Endodermal cell (in vitro differentiated cells): Measurements from ENCODE around the gene NPB. TPM values are rescaled to one million over a fixed set of nuclear protein-coding genes. Genes with fewer than 3 reads are reported as not detected.

Source experiments
- DNase-seq: peaks from one replicate; pipeline ENCODE4 v3.0.0-alpha.2; 2017
- H3K27ac ChIP-seq: 2 replicates; pipeline ENCODE4 v1.5.1; 2013; ENCODE audit warnings: mild to moderate bottlenecking, low read depth, low read length, moderate library complexity
- H3K27me3 ChIP-seq: 2 replicates; pipeline ENCODE4 v1.6.1; 2013; ENCODE audit warnings: mild to moderate bottlenecking, low read length, moderate library complexity; ENCODE audit not compliant: insufficient read depth, control insufficient read depth, poor library complexity, severe bottlenecking
- H3K36me3 ChIP-seq: 2 replicates; pipeline ENCODE4 v1.7.0; 2013; ENCODE audit warnings: mild to moderate bottlenecking, low read length, moderate library complexity; ENCODE audit not compliant: control insufficient read depth, insufficient read depth
- H3K4me1 ChIP-seq: one replicate; pipeline ENCODE4 v1.7.0; 2013; ENCODE audit warnings: low read length; ENCODE audit not compliant: control insufficient read depth, insufficient read depth
- H3K4me3 ChIP-seq: 2 replicates; pipeline ENCODE4 v1.5.1; 2013; ENCODE audit warnings: mild to moderate bottlenecking, low read length, moderate library complexity
- H3K9ac ChIP-seq: 2 replicates; pipeline ENCODE4 v1.6.1; 2013; ENCODE audit warnings: mild to moderate bottlenecking, low read length, moderate library complexity; ENCODE audit not compliant: poor library complexity, severe bottlenecking; ENCODE audit errors: extremely low read depth
- H3K9me3 ChIP-seq: 2 replicates; pipeline ENCODE4 v1.6.1; 2013; ENCODE audit warnings: mild to moderate bottlenecking, low read length, moderate library complexity; ENCODE audit not compliant: control insufficient read depth
- H3K27ac Mint-ChIP-seq: 2 replicates; pipeline ENCODE4 v1.8.0; 2020; ENCODE audit warnings: mixed read lengths
- H3K27me3 Mint-ChIP-seq: 2 replicates; pipeline ENCODE4 v1.8.0; 2021; ENCODE audit warnings: mild to moderate bottlenecking, mixed read lengths; ENCODE audit not compliant: insufficient read depth
- H3K36me3 Mint-ChIP-seq: 2 replicates; pipeline ENCODE4 v1.8.0; 2020; ENCODE audit warnings: low read depth, mixed read lengths
- H3K4me1 Mint-ChIP-seq: 2 replicates; pipeline ENCODE4 v1.8.0; 2020; ENCODE audit warnings: mixed read lengths
- H3K4me3 Mint-ChIP-seq: 2 replicates; pipeline ENCODE4 v1.8.0; 2020; ENCODE audit warnings: mild to moderate bottlenecking, moderate library complexity, mixed read lengths
- H3K9me3 Mint-ChIP-seq: 2 replicates; pipeline ENCODE4 v1.8.0; 2020; ENCODE audit warnings: mild to moderate bottlenecking, mixed read lengths
- WGBS, 2 experiments: methylation state at CpG; one replicate each; pipeline versions ENCODE4 v1.1.5 to v1.1.7; 2013; ENCODE audit warnings: missing lambda C conversion rate in 2 of 2, mixed read lengths in 1 of 2; ENCODE audit not compliant: insufficient coverage in 1 of 2, insufficient read length in 1 of 2; 5-methylcytosine and 5-hydroxymethylcytosine counted together
- total RNA-seq, 2 donors: library from RNA; stranded (reverse); fragmentation: NEBNext Ultra II Directional in 1 of 2; extraction: Animal tissue kit (Norgen Biotek cat#: 25700) in 1 of 2; gene quantifications; 2 replicates in 1 of 2; 3 replicates in 1 of 2; pipeline ENCODE4 v1.2.1, GENCODE V29; 2021
- TF ChIP-seq, protein P1 (sequence below): fragments of 200-600 bp; sonication (generic); conservative IDR thresholded peaks from 2 replicates; pipeline ENCODE4 v1.5.0; 2021; ENCODE audit warnings: antibody characterized with exemption, mild to moderate bottlenecking

Gene NPB
- total RNA-seq, 2 donors from 2014 or later, result 3.3 to 3.7 TPM

DNA sequence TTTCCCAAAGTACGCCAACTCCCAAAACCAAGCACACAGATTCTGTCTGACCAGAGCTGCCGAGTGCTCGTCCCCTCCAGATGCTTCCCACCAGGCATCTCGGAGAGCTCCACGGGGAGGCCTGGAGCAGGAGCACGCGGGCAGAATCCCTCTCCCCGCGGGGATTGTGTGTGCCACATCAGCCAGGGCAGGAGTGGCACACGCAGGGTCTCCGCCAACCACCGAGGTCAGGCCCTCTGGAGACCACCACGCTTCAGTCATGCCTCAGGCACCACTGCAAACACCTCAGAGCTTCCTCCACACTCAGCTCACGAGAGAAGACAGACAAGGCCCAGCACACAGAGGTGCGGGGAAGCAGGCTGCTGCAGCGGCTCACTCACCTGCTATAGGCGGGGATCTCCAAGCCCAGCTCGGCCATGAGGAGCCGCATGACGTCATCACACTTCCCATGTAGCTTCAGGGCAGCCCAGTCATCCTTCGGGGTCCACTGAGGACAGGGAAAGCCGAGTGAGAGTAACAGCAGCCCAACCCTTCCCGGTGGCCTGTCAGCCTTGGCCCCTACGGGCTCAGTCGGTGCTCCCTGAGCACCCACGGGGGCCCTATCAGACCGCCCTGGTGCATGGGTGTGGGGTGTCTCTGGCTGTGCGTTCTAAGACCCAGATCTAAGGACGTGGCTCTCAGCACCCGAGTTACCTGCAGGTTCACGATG is 11.5 kb downstream of the NPB start:
- no peak for DNase-seq
- peaks cover 10% of the 10 kb centered on the region for H3K4me1 ChIP-seq
- WGBS, 2 experiments, result 94 to 98% methylated on average over 25 to 31 of the region's 31 CpGs
- Mint-ChIP-seq H3K27me3 (no peaks in the 10 kb centered on the region), H3K4me1 (peaks cover 12% of the 10 kb centered on the region), H3K36me3 (peaks cover 29% of the 10 kb centered on the region), H3K27ac (no peak overlapping the region), H3K4me3 (no peak overlapping the region), H3K9me3 (no peaks in the 10 kb centered on the region)
- no peak overlapping the region for H3K4me3 ChIP-seq
- H3K27ac ChIP-seq, result no peak overlapping the region
- no peaks in the 10 kb centered on the region for H3K9me3 ChIP-seq
- H3K9ac ChIP-seq, result no peak overlapping the region
- no peaks in the 10 kb centered on the region for H3K27me3 ChIP-seq
- TF ChIP-seq, protein P1, sequence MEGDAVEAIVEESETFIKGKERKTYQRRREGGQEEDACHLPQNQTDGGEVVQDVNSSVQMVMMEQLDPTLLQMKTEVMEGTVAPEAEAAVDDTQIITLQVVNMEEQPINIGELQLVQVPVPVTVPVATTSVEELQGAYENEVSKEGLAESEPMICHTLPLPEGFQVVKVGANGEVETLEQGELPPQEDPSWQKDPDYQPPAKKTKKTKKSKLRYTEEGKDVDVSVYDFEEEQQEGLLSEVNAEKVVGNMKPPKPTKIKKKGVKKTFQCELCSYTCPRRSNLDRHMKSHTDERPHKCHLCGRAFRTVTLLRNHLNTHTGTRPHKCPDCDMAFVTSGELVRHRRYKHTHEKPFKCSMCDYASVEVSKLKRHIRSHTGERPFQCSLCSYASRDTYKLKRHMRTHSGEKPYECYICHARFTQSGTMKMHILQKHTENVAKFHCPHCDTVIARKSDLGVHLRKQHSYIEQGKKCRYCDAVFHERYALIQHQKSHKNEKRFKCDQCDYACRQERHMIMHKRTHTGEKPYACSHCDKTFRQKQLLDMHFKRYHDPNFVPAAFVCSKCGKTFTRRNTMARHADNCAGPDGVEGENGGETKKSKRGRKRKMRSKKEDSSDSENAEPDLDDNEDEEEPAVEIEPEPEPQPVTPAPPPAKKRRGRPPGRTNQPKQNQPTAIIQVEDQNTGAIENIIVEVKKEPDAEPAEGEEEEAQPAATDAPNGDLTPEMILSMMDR, result no peak
- H3K36me3 ChIP-seq, result peaks cover 54% of the 10 kb centered on the region

DNA sequence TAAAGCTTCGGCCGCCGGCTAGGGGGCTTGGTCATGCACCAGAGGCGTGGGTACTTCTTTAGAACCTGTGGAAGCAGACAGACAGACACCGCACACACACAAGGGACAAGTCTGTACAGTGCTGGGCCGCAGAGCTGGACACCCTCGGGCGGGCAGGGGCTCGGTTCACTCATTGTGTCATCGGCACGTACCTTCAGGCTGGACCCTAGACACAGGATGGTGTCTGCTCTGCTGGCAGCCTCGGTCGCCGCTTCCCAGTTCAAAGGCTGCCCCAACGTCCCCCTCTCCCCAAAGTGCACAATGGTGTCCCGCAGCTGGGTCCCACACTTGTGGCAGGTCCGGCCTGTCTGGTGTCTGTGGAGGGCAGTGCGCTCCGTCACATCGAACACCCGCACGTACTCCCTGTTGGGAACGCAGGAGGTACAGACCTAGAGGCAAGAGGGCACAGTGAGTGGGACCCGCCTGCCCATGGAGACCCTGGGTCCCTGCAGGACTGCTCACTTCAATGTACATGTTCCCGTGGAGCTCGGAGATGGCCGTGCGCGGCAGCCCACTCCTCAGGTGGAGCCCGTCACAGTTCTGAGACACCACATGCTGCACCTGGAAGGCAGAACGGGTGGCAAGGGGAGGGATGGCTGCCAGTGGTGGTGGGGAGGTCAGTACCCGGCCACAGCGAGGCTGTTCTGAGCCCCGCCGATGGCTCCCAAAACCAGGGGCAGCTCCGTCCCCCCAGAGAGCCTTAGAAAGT is 12.2 kb downstream of the NPB start:
- peaks cover 12% of the 10 kb centered on the region for H3K4me1 Mint-ChIP-seq
- WGBS, 2 experiments, result 95 to 100% methylated on average over 22 to 34 of the region's 36 CpGs
- no peak overlapping the region for H3K4me3 Mint-ChIP-seq

GRCh38 chr17:81915331-81915730 is 13.3 kb downstream of the NPB start:
- no peaks in the 10 kb centered on the region for H3K9me3 Mint-ChIP-seq
- H3K36me3 ChIP-seq, result peaks cover 52% of the 10 kb centered on the region
- no peak overlapping the region for H3K4me3 Mint-ChIP-seq
- H3K27ac ChIP-seq, result no peak overlapping the region
- WGBS, 2 experiments, result 93 to 100% methylated on average over 11 to 12 of the region's 12 CpGs
- H3K4me3 ChIP-seq, result no peak overlapping the region
- H3K27me3 Mint-ChIP-seq, result no peaks in the 10 kb centered on the region
- DNase-seq, result no peak
- peaks cover 8% of the 10 kb centered on the region for H3K4me1 Mint-ChIP-seq
- H3K27me3 ChIP-seq, result no peaks in the 10 kb centered on the region
- no peak overlapping the region for H3K9ac ChIP-seq
- TF ChIP-seq, protein P1, result no peak
- H3K36me3 Mint-ChIP-seq, result peaks cover 38% of the 10 kb centered on the region
- H3K9me3 ChIP-seq, result no peaks in the 10 kb centered on the region
- H3K4me1 ChIP-seq, result peaks cover 2% of the 10 kb centered on the region
- H3K27ac Mint-ChIP-seq, result no peak overlapping the region

More for the DNA sequence above, 12.2 kb downstream of the NPB start:
- Histone ChIP-seq H3K9me3 (no peaks in the 10 kb centered on the region), H3K4me1 (peaks cover 10% of the 10 kb centered on the region), H3K27ac (no peak overlapping the region), H3K9ac (no peak overlapping the region), H3K4me3 (no peak overlapping the region), H3K27me3 (no peaks in the 10 kb centered on the region), H3K36me3 (peaks cover 46% of the 10 kb centered on the region)
- TF ChIP-seq, protein P1, result no peak
- Mint-ChIP-seq H3K36me3 (peaks cover 30% of the 10 kb centered on the region), H3K27me3 (no peaks in the 10 kb centered on the region), H3K27ac (no peak overlapping the region), H3K9me3 (no peaks in the 10 kb centered on the region)
- no peak for DNase-seq
